ENCODE data around the gene BRD7. TPM values are rescaled to one million over a fixed set of nuclear protein-coding genes. Genes with fewer than 3 reads are reported as not detected.

Gene BRD7
- total and polyA plus RNA-seq, 2 of the 13 experiments (the other 11 are each of a cell fraction or from before 2014, with no cell fraction given): 82.3 to 149 TPM

- TF ChIP-seq POGK (CRISPR knock-in tag; conservative IDR thresholded peaks at IDR 0.05): no peak
- TF ChIP-seq ZBTB40 (IDR thresholded peaks at IDR 0.05): no peak
- TF ChIP-seq ZBTB40 (CRISPR knock-in tag; IDR thresholded peaks at IDR 0.05): peak; percentile 15; the same call in 1 of the 2 replicates
- TF ChIP-seq MED1 (CRISPR knock-in tag; IDR thresholded peaks at IDR 0.05): peak; percentile 44; the same call in 1 of the 2 replicates
- TF ChIP-seq ZBTB25 (CRISPR knock-in tag; IDR thresholded peaks at IDR 0.05): no peak
- TF ChIP-seq DRAP1 (CRISPR knock-in tag; IDR thresholded peaks at IDR 0.05): no peak
- TF ChIP-seq ZNF512B (CRISPR knock-in tag; IDR thresholded peaks at IDR 0.05; ENCODE audit: borderline replicate concordance): peak; percentile 35; the same call in 1 of the 2 replicates
- no peak for TF ChIP-seq MXD1 (CRISPR knock-in tag; IDR thresholded peaks at IDR 0.05)
- peak; percentile 38 for TF ChIP-seq HNRNPLL (IDR thresholded peaks at IDR 0.05; ENCODE audit: low read depth, low read length, poor library complexity, severe bottlenecking)
Observed at GRCh38 chr16:50303605-50304466, 65.0 kb downstream of the BRD7 start (continued).

Data from HepG2 (cell line).